ENCODE measurements around the gene RPL10. TPM values are rescaled to one million over a fixed set of nuclear protein-coding genes. Genes with fewer than 3 reads are reported as not detected.

The RPL10 gene
- total and polyA plus RNA-seq, 2 of the 8 experiments (the other 6 are each of a cell fraction or from before 2014, with no cell fraction given) = 2,633 to 4,293 TPM

GRCh38 chrX:154429711-154430110, 31.5 kb downstream of the RPL10 start:
- no peaks in the 10 kb centered on the region for H3K79me1 ChIP-seq (ENCODE audit: low read depth, low read length)
- ChIA-PET CTCF (ENCODE audit: partially characterized antibody) (interaction anchor here (0.7 to 1.5 kb wide), 7 partner anchors 9 to 59 kb away, joined by 3 to 5 read pairs (median 3); no protein-coding TSS in a partner anchor), POLR2A (ENCODE audit: partially characterized antibody) (interaction anchor here (0.8 to 3.8 kb wide), 7 partner anchors 14 to 81 kb away, joined by 3 to 31 read pairs (median 4); partner anchors contain the start of genes DNASE1L1, FAM50A and RPL10)
- H2BK5ac ChIP-seq (ENCODE audit: low read depth, low read length) = no peak overlapping the region
- H3K23me2 ChIP-seq (ENCODE audit: low read depth, low read length) = peaks cover 4% of the 10 kb centered on the region; the same call in 1 of the 2 replicates
- no peaks in the 10 kb centered on the region for H3K9me3 ChIP-seq (ENCODE audit: insufficient read depth in 2 of 2, low read depth in 1 of 2, low read length in 1 of 2)
- no peak overlapping the region for H4K5ac ChIP-seq (ENCODE audit: insufficient read length, low read depth, low read length)
- no peak overlapping the region for H3K56ac ChIP-seq (replicated peaks; ENCODE audit: insufficient read length, low read depth, low read length)
- H3K27ac ChIP-seq (ENCODE audit: low read depth, low read length) = no peak overlapping the region
- TF ChIP-seq CBX8 (IDR thresholded peaks at IDR 0.05; ENCODE audit: borderline replicate concordance, low read depth, low read length) = no peak
- no peak for TF ChIP-seq BRCA1 (IDR thresholded peaks at IDR 0.05; ENCODE audit: low read depth, low read length)
- no peak for TF ChIP-seq RNF2 (IDR thresholded peaks at IDR 0.05; ENCODE audit: borderline replicate concordance, low read depth, low read length, missing control alignments, poor library complexity, severe bottlenecking)
- TF ChIP-seq KDM4A (IDR thresholded peaks at IDR 0.05; ENCODE audit: low read depth, low read length, severe bottlenecking) = no peak
- no peak for TF ChIP-seq E2F6 (IDR thresholded peaks at IDR 0.05)
- TF ChIP-seq, protein P1, sequence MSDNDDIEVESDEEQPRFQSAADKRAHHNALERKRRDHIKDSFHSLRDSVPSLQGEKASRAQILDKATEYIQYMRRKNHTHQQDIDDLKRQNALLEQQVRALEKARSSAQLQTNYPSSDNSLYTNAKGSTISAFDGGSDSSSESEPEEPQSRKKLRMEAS (IDR thresholded peaks at IDR 0.05) = no peak
- TF ChIP-seq SIRT6 (IDR thresholded peaks at IDR 0.05; ENCODE audit: low read length) = no peak
- TF ChIP-seq EP300 (IDR thresholded peaks at IDR 0.05; ENCODE audit: borderline replicate concordance in 1 of 2, low read depth in 2 of 2, low read length in 2 of 2) = no peak
- TF ChIP-seq CHD1 (IDR thresholded peaks at IDR 0.05; ENCODE audit: low read depth, low read length) = no peak
- no peak for TF ChIP-seq ATF3 (IDR thresholded peaks at IDR 0.05; ENCODE audit: insufficient read depth, low read depth, low read length)
- TF ChIP-seq TCF12 (IDR thresholded peaks at IDR 0.05; ENCODE audit: low read depth, low read length) = no peak
- no peak overlapping the region for H3K23ac ChIP-seq (ENCODE audit: insufficient read length)
- WGBS, 2 experiments (ENCODE audit: extremely low coverage in 1 of 2, insufficient coverage in 1 of 2, insufficient read length in 1 of 2, insufficient replicate concordance in 2 of 2, low coverage in 1 of 2, low lambda C conversion rate in 2 of 2, missing lambda C conversion rate in 1 of 2) = 96% methylated on average over 2 of the region's 2 CpGs; no CpG with 5 or more reads in 1 of the 2 experiments
- DNase-seq (ENCODE audit: low read depth in 1 of 2, low spot score in 2 of 2) = no peak
- peaks cover 0 to 4% of the 10 kb centered on the region in 2 experiments for H4K20me1 ChIP-seq (replicated peaks in 1 of 2; ENCODE audit: control insufficient read depth in 1 of 2, insufficient read depth in 2 of 2, low read length in 2 of 2)
- no peak overlapping the region for H2AFZ ChIP-seq (ENCODE audit: low read length)
- H2BK12ac ChIP-seq (ENCODE audit: low read depth, low read length) = no peak overlapping the region
- no peak overlapping the region for H4K91ac ChIP-seq (replicated peaks; ENCODE audit: insufficient read length, low read length)
- peaks cover 3 to 9% of the 10 kb centered on the region in 2 experiments; a peak in 2 of 4 replicates for H3K79me2 ChIP-seq (ENCODE audit: control insufficient read depth in 1 of 2, insufficient read depth in 2 of 2, low read length in 2 of 2)
- H3K9ac ChIP-seq (replicated peaks in 1 of 4; ENCODE audit: extremely low read depth in 1 of 4, low read depth in 3 of 4, low read length in 3 of 4) = no peak overlapping the region
- H3K18ac ChIP-seq (ENCODE audit: extremely low read depth, low read length) = no peak overlapping the region
- H2BK120ac ChIP-seq (replicated peaks; ENCODE audit: low read depth, low read length) = no peak overlapping the region
- H3K36me3 ChIP-seq (ENCODE audit: control insufficient read depth in 2 of 4, insufficient read depth in 4 of 4, low read length in 3 of 4) = peaks cover 0 to 11% (median 7%) of the 10 kb centered on the region in 4 experiments; a peak in 5 of 8 replicates
- no peak overlapping the region for H3K4ac ChIP-seq (replicated peaks; ENCODE audit: insufficient read length, low read depth, low read length)
- no peak overlapping the region for H2BK15ac ChIP-seq (ENCODE audit: low read length)
- H3K27me3 ChIP-seq (replicated peaks in 1 of 4; ENCODE audit: control insufficient read depth in 3 of 4, extremely low read depth in 1 of 4, insufficient read depth in 3 of 4, low read length in 3 of 4) = no peaks in the 10 kb centered on the region
- no peak overlapping the region for H4K8ac ChIP-seq (ENCODE audit: extremely low read depth, insufficient read depth, low read length)
- no peak overlapping the region for H2AK5ac ChIP-seq (ENCODE audit: low read depth, low read length)
- H3K4me1 ChIP-seq (replicated peaks in 1 of 4; ENCODE audit: control insufficient read depth in 3 of 4, insufficient read depth in 4 of 4, low read length in 3 of 4) = no peaks in the 10 kb centered on the region
- H3K14ac ChIP-seq (ENCODE audit: insufficient read length) = no peak overlapping the region
- H2BK20ac ChIP-seq (ENCODE audit: low read length) = no peak overlapping the region
- H3K4me2 ChIP-seq (ENCODE audit: insufficient read depth in 1 of 2, low read depth in 2 of 2, low read length in 2 of 2) = peak overlapping the region; percentile 66 to 82; a peak in 1 of 4 replicates
- no peak for FAIRE-seq
- peak overlapping the region in 2 of 4 experiments; percentile 30 to 59; a peak in 1 of 8 replicates for H3K4me3 ChIP-seq (ENCODE audit: extremely low read depth in 1 of 4, insufficient read depth in 2 of 4, low read depth in 3 of 4, low read length in 4 of 4)
